ENCODE results near the gene HDGFL2.

- TF ChIP-seq ZNF169 (tag by site-specific recombination; IDR thresholded peaks at IDR 0.05), result no peak
- TF ChIP-seq ZNF133 (tag by site-specific recombination; IDR thresholded peaks at IDR 0.05), result no peak
- no peak for TF ChIP-seq ZNF274 (IDR thresholded peaks at IDR 0.05; ENCODE audit: low read length)
- no peak for TF ChIP-seq ZNF274 (tag by site-specific recombination; IDR thresholded peaks at IDR 0.05; ENCODE audit: borderline replicate concordance)
Observed at GRCh38 chr19:4444765-4445741, 27.0 kb upstream of the HDGFL2 start.

All from HEK293 (cell line).